ENCODE data around the gene RINL.

RINL gene

GRCh38 chr19:38838986-38839761 is 38.9 kb downstream of the RINL start:
- DNase-seq (ENCODE audit: low read depth), result no peak
- H3K4me3 ChIP-seq (ENCODE audit: control insufficient read depth, low read depth, low read length), result no peak overlapping the region
- TF ChIP-seq CTCF (IDR thresholded peaks at IDR 0.05; ENCODE audit: control insufficient read depth, insufficient read depth, low read depth, low read length, missing control alignments), result no peak

GRCh38 chr19:38838208-38838985 is 39.7 kb downstream of the RINL start:
- TF ChIP-seq CTCF (IDR thresholded peaks at IDR 0.05; ENCODE audit: control insufficient read depth, insufficient read depth, low read depth, low read length, missing control alignments), result no peak
- no peak overlapping the region for H3K4me3 ChIP-seq (ENCODE audit: control insufficient read depth, low read depth, low read length)
- DNase-seq (ENCODE audit: low read depth), result no peak

GRCh38 chr19:38837656-38838121 is 40.4 kb downstream of the RINL start:
- no peak for TF ChIP-seq CTCF (IDR thresholded peaks at IDR 0.05; ENCODE audit: control insufficient read depth, insufficient read depth, low read depth, low read length, missing control alignments)
- no peak for DNase-seq (ENCODE audit: low read depth)
- no peak overlapping the region for H3K4me3 ChIP-seq (ENCODE audit: control insufficient read depth, low read depth, low read length)

GRCh38 chr19:38836983-38837626 is 41.0 kb downstream of the RINL start:
- no peak overlapping the region for H3K4me3 ChIP-seq (ENCODE audit: control insufficient read depth, low read depth, low read length)
- no peak for TF ChIP-seq CTCF (IDR thresholded peaks at IDR 0.05; ENCODE audit: control insufficient read depth, insufficient read depth, low read depth, low read length, missing control alignments)
- DNase-seq (ENCODE audit: low read depth), result no peak

GRCh38 chr19:38836159-38836982 is 41.7 kb downstream of the RINL start:
- TF ChIP-seq CTCF (IDR thresholded peaks at IDR 0.05; ENCODE audit: control insufficient read depth, insufficient read depth, low read depth, low read length, missing control alignments), result no peak
- H3K4me3 ChIP-seq (ENCODE audit: control insufficient read depth, low read depth, low read length), result no peak overlapping the region
- DNase-seq (ENCODE audit: low read depth), result no peak

- no peak for DNase-seq (ENCODE audit: low read depth)
- TF ChIP-seq CTCF (IDR thresholded peaks at IDR 0.05; ENCODE audit: control insufficient read depth, insufficient read depth, low read depth, low read length, missing control alignments), result no peak
- H3K4me3 ChIP-seq (ENCODE audit: control insufficient read depth, low read depth, low read length), result no peak overlapping the region
Measured at GRCh38 chr19:38834590-38834989, 43.5 kb downstream of the RINL start.

All from AG09309 (cell line).